Measurements from ENCODE around the gene COL7A1.

Gene COL7A1

DNA sequence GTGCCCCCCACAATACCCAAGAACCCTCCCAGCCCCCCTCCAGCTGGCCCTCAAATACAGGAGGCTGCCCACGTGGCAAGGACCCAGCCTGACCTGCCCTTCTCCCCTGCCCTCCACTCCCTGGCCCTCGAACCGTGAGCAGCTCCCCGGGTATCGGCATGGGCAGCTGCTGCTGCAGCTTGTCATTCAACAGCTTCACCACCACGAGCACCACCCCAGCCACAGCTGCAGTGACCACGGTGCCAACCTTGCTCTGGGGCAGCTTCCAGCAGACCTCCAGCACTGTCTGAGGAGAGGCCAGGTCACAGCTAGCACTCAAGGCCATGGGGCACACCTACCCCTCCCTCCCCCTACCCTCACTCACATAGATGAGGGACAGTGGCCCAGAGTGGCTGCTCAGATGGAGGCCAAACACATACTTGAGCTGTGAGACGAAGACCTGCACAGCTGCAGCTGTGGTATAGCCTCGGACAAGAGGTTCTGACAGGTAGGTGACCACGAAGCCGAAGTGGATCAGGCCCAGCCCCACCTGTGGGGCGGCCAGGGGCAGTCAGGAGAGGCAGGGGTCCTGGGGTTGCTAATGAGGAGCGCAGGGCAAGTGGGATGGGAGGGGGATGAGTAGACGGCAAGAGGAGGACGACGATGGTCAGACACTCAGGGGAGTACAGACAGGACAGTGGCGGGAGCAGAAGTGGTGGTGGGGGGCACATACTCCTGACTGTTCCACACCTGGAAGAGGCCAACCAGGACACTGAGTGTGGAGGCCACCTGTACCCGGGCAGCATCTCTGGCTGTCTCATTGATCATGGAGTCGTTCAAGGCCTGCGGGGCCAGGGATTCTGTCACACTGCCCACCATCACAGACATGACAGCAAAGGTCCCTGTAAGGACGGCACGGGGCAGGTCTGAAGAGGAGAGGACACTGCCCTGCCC, 36.7 kb upstream of the COL7A1 start:
- H3K9ac ChIP-seq (ENCODE audit: low read length): no peak overlapping the region
- no peaks in the 10 kb centered on the region for H3K9me3 ChIP-seq (ENCODE audit: control insufficient read depth, insufficient read depth, low read depth, low read length)
- H3K27me3 ChIP-seq (ENCODE audit: control insufficient read depth, insufficient read depth, low read length): no peaks in the 10 kb centered on the region
- H3K4me1 ChIP-seq (ENCODE audit: control insufficient read depth, insufficient read depth, low read length): peaks cover 16% of the 10 kb centered on the region
- no peak overlapping the region for H3K4me3 ChIP-seq (ENCODE audit: low read depth, low read length)
- H3K27ac ChIP-seq (ENCODE audit: low read depth, low read length): no peak overlapping the region
- peaks cover 70% of the 10 kb centered on the region for H3K36me3 ChIP-seq (ENCODE audit: control insufficient read depth, insufficient read depth, low read length)

DNA sequence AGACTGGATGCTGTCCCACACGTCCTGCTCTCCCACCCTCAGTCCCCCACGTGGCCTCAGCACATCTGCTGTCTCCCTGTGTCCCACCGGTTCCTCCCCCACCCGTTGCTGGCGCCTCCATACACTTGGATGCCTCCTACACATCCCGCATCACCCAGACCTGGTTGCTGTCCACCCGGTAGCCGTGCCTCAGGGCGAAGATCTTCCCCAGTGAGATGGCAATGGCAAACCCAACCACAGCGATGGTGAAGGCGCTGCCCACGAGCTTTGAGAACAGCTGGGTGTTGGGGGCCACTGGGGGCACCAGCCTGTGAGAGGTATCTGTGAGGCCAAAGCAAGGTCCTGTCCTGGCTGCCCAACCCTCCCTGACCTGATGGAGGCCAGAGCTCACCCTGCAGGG, 35.7 kb upstream of the COL7A1 start:
- peaks cover 80% of the 10 kb centered on the region for H3K36me3 ChIP-seq (ENCODE audit: control insufficient read depth, insufficient read depth, low read length)
- peaks cover 7% of the 10 kb centered on the region; the same call in 1 of the 2 replicates for H3K4me1 ChIP-seq (ENCODE audit: control insufficient read depth, insufficient read depth, low read length)

DNA sequence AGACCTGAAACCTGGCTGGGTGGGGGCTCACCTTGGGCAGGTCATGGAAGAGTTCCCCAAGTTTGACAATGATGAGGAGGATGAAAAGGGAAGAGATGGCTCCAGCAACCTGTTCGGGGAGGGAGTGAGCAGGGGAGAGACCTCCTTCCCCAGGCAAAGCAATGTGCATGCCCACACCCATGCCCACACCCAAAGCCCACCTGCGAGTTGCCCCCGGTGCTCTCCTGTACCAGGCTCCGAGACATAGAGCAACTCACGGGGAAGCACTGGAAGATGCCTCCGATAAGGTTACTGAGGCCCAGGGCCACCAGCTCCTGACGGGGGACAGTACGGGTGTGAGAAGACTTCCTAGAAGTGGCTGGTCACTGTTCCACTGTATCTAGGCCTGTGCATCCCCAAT, 35.3 kb upstream of the COL7A1 start:
- Histone ChIP-seq H3K9ac (ENCODE audit: low read length) (no peak overlapping the region), H3K27me3 (ENCODE audit: control insufficient read depth, insufficient read depth, low read length) (no peaks in the 10 kb centered on the region), H3K27ac (ENCODE audit: low read depth, low read length) (no peak overlapping the region), H3K36me3 (ENCODE audit: control insufficient read depth, insufficient read depth, low read length) (peaks cover 84% of the 10 kb centered on the region), H3K9me3 (ENCODE audit: control insufficient read depth, insufficient read depth, low read depth, low read length) (no peaks in the 10 kb centered on the region), H3K4me3 (ENCODE audit: low read depth, low read length) (no peak overlapping the region), H3K4me1 (ENCODE audit: control insufficient read depth, insufficient read depth, low read length) (peaks cover 6% of the 10 kb centered on the region; the same call in 1 of the 2 replicates)

More for the DNA sequence above, 35.7 kb upstream of the COL7A1 start:
- Histone ChIP-seq H3K9ac (ENCODE audit: low read length) (no peak overlapping the region), H3K4me3 (ENCODE audit: low read depth, low read length) (no peak overlapping the region), H3K27ac (ENCODE audit: low read depth, low read length) (no peak overlapping the region), H3K9me3 (ENCODE audit: control insufficient read depth, insufficient read depth, low read depth, low read length) (no peaks in the 10 kb centered on the region), H3K27me3 (ENCODE audit: control insufficient read depth, insufficient read depth, low read length) (no peaks in the 10 kb centered on the region)

DNA sequence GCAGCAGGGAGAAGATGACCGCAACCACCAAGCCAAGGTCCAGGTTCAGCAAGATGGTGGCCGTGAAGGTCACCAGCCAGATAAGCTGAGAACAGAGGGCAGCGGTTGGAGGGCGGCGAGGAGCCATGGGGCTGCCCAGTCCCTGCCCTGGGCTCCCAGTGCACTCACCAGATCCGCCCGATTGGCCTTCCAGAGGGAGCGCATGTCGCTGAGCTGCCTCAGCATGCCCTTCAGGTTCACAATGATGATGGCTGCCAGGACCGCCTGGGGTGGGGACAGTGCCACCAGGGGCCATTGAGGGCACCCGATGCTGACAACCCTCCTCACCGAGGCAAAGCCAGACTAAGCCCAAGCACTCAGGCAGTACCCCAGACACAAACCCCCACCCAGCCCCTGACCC, 34.8 kb upstream of the COL7A1 start:
- H3K27me3 ChIP-seq (ENCODE audit: control insufficient read depth, insufficient read depth, low read length): no peaks in the 10 kb centered on the region
- H3K4me1 ChIP-seq (ENCODE audit: control insufficient read depth, insufficient read depth, low read length): peaks cover 6% of the 10 kb centered on the region; the same call in 1 of the 2 replicates
- H3K4me3 ChIP-seq (ENCODE audit: low read depth, low read length): no peak overlapping the region
- H3K9ac ChIP-seq (ENCODE audit: low read length): no peak overlapping the region
- no peak overlapping the region for H3K27ac ChIP-seq (ENCODE audit: low read depth, low read length)
- no peaks in the 10 kb centered on the region for H3K9me3 ChIP-seq (ENCODE audit: control insufficient read depth, insufficient read depth, low read depth, low read length)
- peaks cover 89% of the 10 kb centered on the region for H3K36me3 ChIP-seq (ENCODE audit: control insufficient read depth, insufficient read depth, low read length)

DNA sequence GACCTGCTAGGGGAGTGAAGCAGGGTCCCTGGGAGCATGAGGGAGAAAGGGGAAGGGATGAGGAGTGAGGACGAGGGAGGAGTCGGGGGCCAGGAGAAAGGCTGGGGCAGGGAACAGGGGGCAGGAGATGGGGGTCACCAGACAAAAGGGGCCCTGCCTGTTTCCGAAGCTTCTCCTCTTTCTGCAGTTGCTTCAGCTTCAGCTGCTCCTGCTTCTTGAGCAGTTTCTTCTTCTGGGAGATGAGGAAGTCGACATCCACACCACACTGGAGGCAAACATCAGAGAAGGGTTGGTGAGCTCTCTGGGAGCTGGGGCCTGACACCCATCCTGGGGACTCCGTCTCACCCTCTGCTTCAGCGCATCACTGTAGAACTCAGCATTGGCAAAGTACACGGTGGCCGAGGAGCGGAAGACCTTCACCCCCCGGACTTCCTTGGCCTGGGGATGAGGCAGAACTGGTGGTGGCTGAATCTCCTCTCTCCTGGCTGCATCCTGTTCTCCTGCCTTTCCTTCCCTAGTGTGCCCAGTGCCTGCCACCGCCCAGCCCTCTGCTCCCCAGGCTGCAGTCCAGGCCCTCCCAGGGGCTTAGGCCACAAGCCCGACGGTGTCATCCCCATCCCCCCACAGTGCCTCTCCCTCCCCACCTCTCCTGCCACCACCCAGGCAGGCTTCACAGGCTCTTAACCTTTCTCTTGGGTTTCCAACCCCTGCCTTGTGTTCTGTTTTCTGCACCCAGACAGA, 33.3 kb upstream of the COL7A1 start:
- no peak overlapping the region for H3K9ac ChIP-seq (ENCODE audit: low read length)
- H3K36me3 ChIP-seq (ENCODE audit: control insufficient read depth, insufficient read depth, low read length): peaks cover 87% of the 10 kb centered on the region
- peaks cover 6% of the 10 kb centered on the region for H3K4me1 ChIP-seq (ENCODE audit: control insufficient read depth, insufficient read depth, low read length)
- H3K4me3 ChIP-seq (ENCODE audit: low read depth, low read length): no peak overlapping the region
- H3K27me3 ChIP-seq (ENCODE audit: control insufficient read depth, insufficient read depth, low read length): no peaks in the 10 kb centered on the region
- no peaks in the 10 kb centered on the region for H3K9me3 ChIP-seq (ENCODE audit: control insufficient read depth, insufficient read depth, low read depth, low read length)
- H3K27ac ChIP-seq (ENCODE audit: low read depth, low read length): no peak overlapping the region

DNA sequence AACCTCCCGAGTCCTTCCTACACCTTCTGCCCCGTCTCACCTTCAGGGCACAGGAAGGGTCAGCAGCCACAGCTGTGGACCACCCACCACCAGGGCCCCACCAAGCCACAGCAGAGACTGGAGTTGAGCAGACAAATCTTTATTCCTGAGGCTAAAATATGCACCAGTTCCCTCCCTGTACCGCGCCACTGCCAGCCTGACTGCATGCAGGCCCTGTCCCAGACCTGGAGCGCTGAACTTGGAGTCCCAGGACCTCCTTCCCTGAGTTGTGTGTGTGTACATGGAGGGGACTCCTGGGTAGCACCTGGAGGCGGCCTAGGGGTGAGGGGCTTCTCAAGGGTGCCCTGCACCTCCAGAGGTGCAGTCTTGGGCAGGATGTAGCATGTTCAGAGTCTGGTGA, 30.5 kb upstream of the COL7A1 start:
- H3K36me3 ChIP-seq (ENCODE audit: control insufficient read depth, insufficient read depth, low read length): peaks cover 63% of the 10 kb centered on the region

DNA sequence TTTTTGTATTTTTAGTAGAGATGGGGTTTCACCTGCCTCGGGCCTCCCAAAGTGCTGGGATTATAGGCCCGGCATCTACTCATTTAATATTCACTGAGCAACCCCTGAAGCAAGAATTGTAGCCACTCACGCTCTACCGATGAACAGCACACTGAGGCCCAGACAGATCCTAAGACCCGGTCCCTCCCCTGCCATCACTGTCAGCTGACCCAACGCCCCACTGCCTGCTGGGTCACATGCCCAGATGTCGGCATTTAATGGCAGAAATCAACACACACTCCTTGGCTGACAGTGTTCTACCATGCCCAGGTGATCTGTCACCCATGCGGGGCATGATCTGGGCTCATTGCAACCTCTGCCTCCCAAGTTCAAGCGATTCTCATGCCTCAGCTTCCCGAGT, 29.6 kb upstream of the COL7A1 start:
- Histone ChIP-seq H3K27me3 (ENCODE audit: control insufficient read depth, insufficient read depth, low read length) (no peaks in the 10 kb centered on the region), H3K36me3 (ENCODE audit: control insufficient read depth, insufficient read depth, low read length) (peaks cover 62% of the 10 kb centered on the region), H3K9me3 (ENCODE audit: control insufficient read depth, insufficient read depth, low read depth, low read length) (no peaks in the 10 kb centered on the region), H3K27ac (ENCODE audit: low read depth, low read length) (no peak overlapping the region), H3K4me3 (ENCODE audit: low read depth, low read length) (no peak overlapping the region), H3K9ac (ENCODE audit: low read length) (no peak overlapping the region), H3K4me1 (ENCODE audit: control insufficient read depth, insufficient read depth, low read length) (peaks cover 6% of the 10 kb centered on the region)

More for the DNA sequence above, 30.5 kb upstream of the COL7A1 start:
- H3K9me3 ChIP-seq (ENCODE audit: control insufficient read depth, insufficient read depth, low read depth, low read length): no peaks in the 10 kb centered on the region
- H3K4me3 ChIP-seq (ENCODE audit: low read depth, low read length): no peak overlapping the region
- H3K4me1 ChIP-seq (ENCODE audit: control insufficient read depth, insufficient read depth, low read length): peaks cover 6% of the 10 kb centered on the region
- no peak overlapping the region for H3K9ac ChIP-seq (ENCODE audit: low read length)
- no peaks in the 10 kb centered on the region for H3K27me3 ChIP-seq (ENCODE audit: control insufficient read depth, insufficient read depth, low read length)
- no peak overlapping the region for H3K27ac ChIP-seq (ENCODE audit: low read depth, low read length)

DNA sequence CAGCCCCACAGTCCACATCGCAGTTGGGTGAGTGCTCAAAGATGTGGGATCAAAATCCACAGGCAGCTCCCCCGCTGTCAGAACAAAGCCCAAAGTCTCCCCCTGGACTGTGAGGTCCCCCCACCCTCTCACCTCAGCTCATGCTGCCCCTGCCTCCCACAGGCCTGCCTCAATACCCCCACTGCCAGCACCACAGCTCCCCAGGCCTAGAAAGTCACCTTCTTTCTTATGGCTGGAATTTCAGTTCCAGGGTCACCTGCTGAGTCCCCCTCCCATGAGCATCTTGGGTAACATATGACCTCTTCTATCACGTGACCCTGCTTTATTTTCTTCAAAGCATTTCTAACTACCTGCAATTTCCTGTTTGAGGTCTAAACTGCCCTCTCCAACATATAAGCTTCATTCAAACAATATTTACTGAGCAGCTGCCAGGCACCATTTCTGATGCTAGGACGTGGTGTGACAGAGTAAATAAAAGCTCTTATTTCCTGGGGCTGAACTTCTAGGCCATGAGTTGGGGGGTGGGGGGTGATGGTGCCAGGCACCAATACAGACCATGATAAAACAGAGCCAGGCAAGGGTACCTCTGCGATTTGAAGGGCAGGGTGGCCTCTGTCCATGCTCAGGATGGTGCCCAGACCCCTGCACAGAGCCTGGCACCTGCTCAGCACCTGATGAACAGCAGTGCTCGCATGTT, 28.9 kb upstream of the COL7A1 start:
- Histone ChIP-seq H3K27me3 (ENCODE audit: control insufficient read depth, insufficient read depth, low read length) (no peaks in the 10 kb centered on the region), H3K9ac (ENCODE audit: low read length) (no peak overlapping the region), H3K36me3 (ENCODE audit: control insufficient read depth, insufficient read depth, low read length) (peaks cover 56% of the 10 kb centered on the region), H3K4me3 (ENCODE audit: low read depth, low read length) (no peak overlapping the region), H3K27ac (ENCODE audit: low read depth, low read length) (no peak overlapping the region), H3K4me1 (ENCODE audit: control insufficient read depth, insufficient read depth, low read length) (peaks cover 6% of the 10 kb centered on the region), H3K9me3 (ENCODE audit: control insufficient read depth, insufficient read depth, low read depth, low read length) (no peaks in the 10 kb centered on the region)

DNA sequence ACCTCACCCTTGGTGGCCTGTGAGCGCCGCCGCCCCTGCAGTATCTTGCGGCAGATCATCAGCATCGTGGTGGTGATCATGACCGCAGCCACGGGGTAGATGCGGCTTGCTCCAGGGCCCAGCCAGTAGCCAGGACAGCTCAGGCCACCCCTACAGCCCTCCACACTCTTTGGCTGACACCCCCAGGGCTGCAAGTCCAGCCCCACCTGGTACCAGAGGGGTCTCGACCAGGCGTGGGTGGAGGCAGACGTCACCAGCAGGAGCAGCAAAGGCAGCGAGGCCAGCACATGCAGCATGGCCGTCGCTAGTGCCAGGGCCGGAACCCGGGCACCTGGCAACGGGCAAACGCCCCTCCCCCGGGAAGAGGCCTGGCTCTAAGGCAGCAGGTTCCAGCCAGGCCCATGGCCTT, 26.3 kb upstream of the COL7A1 start, which contains the start of gene TMEM89:
TSS of gene TMEM89 (minus strand) at position 309 of the 409 bp plus-strand sequence. CDS start at position 296, 13 bp downstream.
- Histone ChIP-seq H3K27me3 (ENCODE audit: control insufficient read depth, insufficient read depth, low read length) (no peaks in the 10 kb centered on the region), H3K4me1 (ENCODE audit: control insufficient read depth, insufficient read depth, low read length) (peaks cover 6% of the 10 kb centered on the region), H3K36me3 (ENCODE audit: control insufficient read depth, insufficient read depth, low read length) (peaks cover 31% of the 10 kb centered on the region), H3K4me3 (ENCODE audit: low read depth, low read length) (no peak within 1 kb of the TSS), H3K9ac (ENCODE audit: low read length) (no peak within 1 kb of the TSS), H3K9me3 (ENCODE audit: control insufficient read depth, insufficient read depth, low read depth, low read length) (peaks cover 19% of the 10 kb centered on the region), H3K27ac (ENCODE audit: low read depth, low read length) (no peak within 1 kb of the TSS)

DNA sequence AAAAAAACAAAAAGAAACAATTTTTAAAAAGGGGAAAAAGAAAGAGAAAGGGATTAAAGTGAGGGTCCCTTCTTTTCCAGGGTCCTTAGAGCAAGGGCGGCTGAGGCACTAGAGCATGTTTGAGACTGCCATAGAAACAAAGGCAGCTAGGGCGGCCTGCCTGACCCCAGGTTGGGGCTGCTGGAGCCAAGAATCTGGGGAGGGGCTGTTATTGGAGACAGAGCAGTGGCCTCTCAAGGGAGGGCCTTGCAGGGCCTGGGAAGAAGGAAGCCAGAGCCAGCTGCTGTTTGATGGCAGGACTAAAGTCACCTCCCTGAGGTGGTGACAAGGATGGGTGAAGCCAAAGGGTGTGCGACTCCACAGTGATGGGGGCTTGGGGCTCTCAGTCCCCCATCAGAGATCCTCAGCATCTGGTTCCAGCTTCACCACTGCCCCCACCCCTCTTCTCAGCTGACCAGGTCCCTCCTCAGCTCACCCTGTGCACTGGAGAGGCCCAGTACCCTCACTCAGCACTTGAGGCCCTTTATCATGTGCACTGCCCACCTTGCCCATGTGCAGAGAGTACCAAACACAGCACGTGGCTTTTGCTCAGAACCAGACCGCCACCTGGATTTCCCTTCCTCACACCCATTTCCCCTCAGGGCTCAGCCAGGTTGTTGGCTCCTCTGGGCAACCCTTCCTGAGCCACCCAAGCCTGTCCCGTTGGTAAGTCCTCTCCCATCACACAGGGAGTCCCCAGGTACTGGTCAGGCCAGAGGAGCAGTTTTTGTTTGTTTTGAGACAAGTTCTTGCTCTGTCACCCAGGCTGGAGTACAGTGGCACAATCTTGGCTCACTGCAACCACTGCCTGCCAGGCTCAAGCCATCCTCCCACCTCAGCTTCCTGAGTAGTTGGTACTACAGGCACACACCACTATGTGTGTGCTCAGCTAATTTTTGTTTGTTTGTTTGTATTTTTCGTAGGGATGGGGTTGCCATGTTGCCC, 24.7 kb upstream of the COL7A1 start:
- H3K4me3 ChIP-seq (ENCODE audit: low read depth, low read length): no peak overlapping the region
- H3K9ac ChIP-seq (ENCODE audit: low read length): no peak overlapping the region
- H3K36me3 ChIP-seq (ENCODE audit: control insufficient read depth, insufficient read depth, low read length): peaks cover 15% of the 10 kb centered on the region
- no peak overlapping the region for H3K27ac ChIP-seq (ENCODE audit: low read depth, low read length)
- H3K27me3 ChIP-seq (ENCODE audit: control insufficient read depth, insufficient read depth, low read length): no peaks in the 10 kb centered on the region
- H3K9me3 ChIP-seq (ENCODE audit: control insufficient read depth, insufficient read depth, low read depth, low read length): peaks cover 24% of the 10 kb centered on the region
- peaks cover 6% of the 10 kb centered on the region for H3K4me1 ChIP-seq (ENCODE audit: control insufficient read depth, insufficient read depth, low read length)

Data from HUES6 (cell line).